Left ventricle myocardium inferior (tissue), 1 donor: Measurements from ENCODE around the gene LRG1. TPM values are rescaled to one million over a fixed set of nuclear protein-coding genes. Genes with fewer than 3 reads are reported as not detected.

Source experiments
- DNase-seq: peaks from one replicate; pipeline ENCODE4 v3.0.0-alpha.2; 2020
- H3K27ac ChIP-seq: fragments of 200-600 bp; replicated peaks from 2 replicates; pipeline ENCODE4 v1.8.0; 2021
- H3K27me3 ChIP-seq: fragments of 200-600 bp; 2 replicates; pipeline ENCODE4 v1.8.0; 2021; ENCODE audit warnings: low read depth
- H3K36me3 ChIP-seq: fragments of 200-600 bp; 2 replicates; pipeline ENCODE4 v1.8.0; 2021
- H3K4me1 ChIP-seq: fragments of 200-600 bp; 2 replicates; pipeline ENCODE4 v1.8.0; 2021
- H3K4me3 ChIP-seq: fragments of 200-600 bp; 2 replicates; pipeline ENCODE4 v1.8.0; 2021; ENCODE audit warnings: mild to moderate bottlenecking, moderate library complexity
- H3K9me3 ChIP-seq: fragments of 200-600 bp; replicated peaks from 2 replicates; pipeline ENCODE4 v1.8.0; 2021
- CTCF ChIP-seq: fragments of 200-600 bp; IDR thresholded peaks from 2 replicates; pipeline ENCODE4 v1.8.0; 2021; ENCODE audit warnings: antibody characterized with exemption, mild to moderate bottlenecking, borderline replicate concordance
- intact Hi-C: fragments of 100-400 bp; cut with micrococcal nuclease; formaldehyde crosslinking; loops from one replicate; pipeline ENCODE4 v1.11.0; 2022
- total RNA-seq: library from RNA; stranded (reverse); fragmentation: NEBNext Ultra II Directional; extraction: Animal tissue kit (Norgen Biotek cat#: 25700); gene quantifications from one replicate; pipeline ENCODE4 v1.2.1, GENCODE V29; 2021
- donor health status: DM: no; HTN: yes; CAD: no; lungs with severe emphysema.

LRG1 gene
- total RNA-seq, 1 donor from 2014 or later, result 0.41 TPM

- H3K36me3 ChIP-seq, result no peaks in the 10 kb centered on the region
- peaks cover 16% of the 10 kb centered on the region for H3K9me3 ChIP-seq
- no peak overlapping the region for H3K27ac ChIP-seq
- no peak for TF ChIP-seq CTCF
- intact Hi-C loops, result no loop called here
- H3K4me1 ChIP-seq, result peaks cover 32% of the 10 kb centered on the region
- no peak overlapping the region for H3K4me3 ChIP-seq
- peaks cover 42% of the 10 kb centered on the region for H3K27me3 ChIP-seq
- no peak for DNase-seq
Measured at GRCh38 chr19:4539169-4539692, 605 bp downstream of the LRG1 start.

GRCh38 chr19:4538601-4538954, 1.3 kb downstream of the LRG1 start:
- DNase-seq, result no peak
- Histone ChIP-seq H3K36me3 (no peaks in the 10 kb centered on the region), H3K4me3 (no peak overlapping the region), H3K4me1 (peaks cover 32% of the 10 kb centered on the region), H3K27me3 (peaks cover 42% of the 10 kb centered on the region), H3K27ac (no peak overlapping the region), H3K9me3 (peaks cover 16% of the 10 kb centered on the region)
- no peak for TF ChIP-seq CTCF
- intact Hi-C loops, result no loop called here

GRCh38 chr19:4537953-4538600, 1.8 kb downstream of the LRG1 start:
- H3K27ac ChIP-seq, result no peak overlapping the region
- peaks cover 16% of the 10 kb centered on the region for H3K9me3 ChIP-seq
- no peak for TF ChIP-seq CTCF
- H3K4me1 ChIP-seq, result peaks cover 32% of the 10 kb centered on the region
- no peak for DNase-seq
- intact Hi-C loops, result no loop called here
- H3K27me3 ChIP-seq, result peaks cover 42% of the 10 kb centered on the region
- no peaks in the 10 kb centered on the region for H3K36me3 ChIP-seq
- H3K4me3 ChIP-seq, result no peak overlapping the region

GRCh38 chr19:4536798-4537197, 3.0 kb downstream of the LRG1 start:
- intact Hi-C loops, result no loop called here
- DNase-seq, result no peak
- H3K36me3 ChIP-seq, result no peaks in the 10 kb centered on the region
- no peak overlapping the region for H3K4me3 ChIP-seq
- H3K27ac ChIP-seq, result peak overlapping the region; percentile 53
- TF ChIP-seq CTCF, result no peak
- H3K9me3 ChIP-seq, result peaks cover 16% of the 10 kb centered on the region
- H3K4me1 ChIP-seq, result peaks cover 32% of the 10 kb centered on the region
- H3K27me3 ChIP-seq, result peaks cover 42% of the 10 kb centered on the region

- H3K27me3 ChIP-seq, result peaks cover 42% of the 10 kb centered on the region
- H3K36me3 ChIP-seq, result no peaks in the 10 kb centered on the region
- H3K9me3 ChIP-seq, result peaks cover 3% of the 10 kb centered on the region
- H3K4me3 ChIP-seq, result peak within 1 kb of the TSS; percentile 68
- TF ChIP-seq CTCF, result no peak
- DNase-seq, result peak; percentile 81
- intact Hi-C loops, result no loop called here
- H3K27ac ChIP-seq, result peak within 1 kb of the TSS; percentile 85
- H3K4me1 ChIP-seq, result peaks cover 32% of the 10 kb centered on the region
Measured at GRCh38 chr19:4534836-4535658, 4.8 kb downstream of the LRG1 start, which contains the start of gene PLIN5. PLIN5 (minus strand) TSS chr19:4535224; CDS start chr19:4534074, 1,150 bp downstream.
